Neutrophil (primary cell): ENCODE measurements around the gene KCNIP3.

Experiments
- H3K27ac ChIP-seq: fragments of 200-600 bp; sonication (generic); 2 replicates; pipeline ENCODE4 v1.5.1; 2016; ENCODE audit warnings: mild to moderate bottlenecking, moderate library complexity
- H3K27me3 ChIP-seq: fragments of 200-600 bp; sonication (generic); 2 replicates; pipeline ENCODE4 v1.6.0; 2016; ENCODE audit warnings: mild to moderate bottlenecking
- H3K36me3 ChIP-seq: fragments of 200-600 bp; sonication (generic); 2 replicates; pipeline ENCODE4 v1.5.1; 2017
- H3K4me1 ChIP-seq, 2 experiments: fragments of 200-600 bp in 1 of 2; sonication (generic) in 1 of 2; 1 replicate in 1 of 2; 2 replicates in 1 of 2; pipeline versions ENCODE4 v1.5.1 to v1.6.1; 2013 to 2016; ENCODE audit warnings: low read depth in 1 of 2, low read length in 1 of 2, mild to moderate bottlenecking in 1 of 2, moderate library complexity in 1 of 2; ENCODE audit not compliant: control insufficient read depth in 1 of 2, insufficient read depth in 1 of 2
- H3K4me3 ChIP-seq, 2 experiments: fragments of 200-600 bp in 1 of 2; sonication (generic) in 1 of 2; 1 replicate in 1 of 2; 2 replicates in 1 of 2; pipeline ENCODE4 v1.5.1; 2013 to 2016; ENCODE audit warnings: low read depth in 1 of 2, low read length in 1 of 2, mild to moderate bottlenecking in 1 of 2, moderate library complexity in 1 of 2
- H3K9me3 ChIP-seq: fragments of 200-600 bp; sonication (generic); 2 replicates; pipeline ENCODE4 v1.5.1; 2016
- CTCF ChIP-seq: fragments of 200-600 bp; sonication (generic); IDR thresholded peaks from 2 replicates; pipeline ENCODE4 v1.5.1; 2016; ENCODE audit warnings: antibody characterized with exemption

Gene KCNIP3

GRCh38 chr2:95359031-95359430 lies 61.9 kb downstream of the KCNIP3 start:
- no peaks in the 10 kb centered on the region for H3K36me3 ChIP-seq
- no peak overlapping the region for H3K4me3 ChIP-seq
- peaks cover 7% of the 10 kb centered on the region for H3K27me3 ChIP-seq
- no peak overlapping the region for H3K27ac ChIP-seq
- no peak for TF ChIP-seq CTCF
- H3K9me3 ChIP-seq: no peaks in the 10 kb centered on the region
- H3K4me1 ChIP-seq: no peaks in the 10 kb centered on the region

- no peak overlapping the region for H3K27ac ChIP-seq
- H3K4me1 ChIP-seq: no peaks in the 10 kb centered on the region
- H3K36me3 ChIP-seq: no peaks in the 10 kb centered on the region
- H3K9me3 ChIP-seq: no peaks in the 10 kb centered on the region
- H3K27me3 ChIP-seq: peaks cover 7% of the 10 kb centered on the region
- TF ChIP-seq CTCF: no peak
- no peak overlapping the region for H3K4me3 ChIP-seq
Observed at GRCh38 chr2:95359501-95359930, 62.4 kb downstream of the KCNIP3 start.

GRCh38 chr2:95361216-95361980 lies 64.3 kb downstream of the KCNIP3 start:
- Histone ChIP-seq H3K27me3 (peaks cover 7% of the 10 kb centered on the region), H3K4me1 (no peaks in the 10 kb centered on the region), H3K27ac (no peak overlapping the region), H3K9me3 (no peaks in the 10 kb centered on the region), H3K4me3 (no peak overlapping the region), H3K36me3 (no peaks in the 10 kb centered on the region)
- TF ChIP-seq CTCF: no peak

- Histone ChIP-seq H3K27ac (no peak overlapping the region), H3K4me3 (no peak overlapping the region), H3K27me3 (peaks cover 7% of the 10 kb centered on the region), H3K4me1 (no peaks in the 10 kb centered on the region), H3K9me3 (no peaks in the 10 kb centered on the region), H3K36me3 (no peaks in the 10 kb centered on the region)
- no peak for TF ChIP-seq CTCF
Observed at GRCh38 chr2:95362486-95362885, 65.3 kb downstream of the KCNIP3 start.

- H3K4me3 ChIP-seq: no peak overlapping the region
- TF ChIP-seq CTCF: no peak
- H3K27me3 ChIP-seq: peaks cover 12% of the 10 kb centered on the region
- H3K9me3 ChIP-seq: no peaks in the 10 kb centered on the region
- no peak overlapping the region for H3K27ac ChIP-seq
- H3K36me3 ChIP-seq: no peaks in the 10 kb centered on the region
- no peaks in the 10 kb centered on the region for H3K4me1 ChIP-seq
Observed at GRCh38 chr2:95366514-95366913, 69.4 kb downstream of the KCNIP3 start.
